SK-N-SH treated with all-trans-retinoic acid at 6 μM for 48 hours (cell line): ENCODE measurements around the gene DCLK2.

Experiments used
- ATAC-seq: fragments of 200-7000 bp; cut with Tn5 transposase; 3 replicates; pipeline ENCODE4 v1.9.1; 2020; ENCODE audit warnings: mild to moderate bottlenecking, moderate library complexity
- ARNTL ChIP-seq: fragments of 450-650 bp; formaldehyde crosslinking; IDR thresholded peaks from 2 replicates; pipeline ENCODE4 v1.5.0; 2020; ENCODE audit warnings: low read depth, mild to moderate bottlenecking, moderate library complexity, borderline replicate concordance
- BACH2 ChIP-seq: fragments of 250-450 bp; sonication (Bioruptor Pico); IDR thresholded peaks from 2 replicates; pipeline ENCODE4 v1.9.0; 2021; ENCODE audit warnings: mild to moderate bottlenecking, borderline replicate concordance
- CSDC2 ChIP-seq: fragments of 250-450 bp; sonication (Bioruptor Pico); IDR thresholded peaks from 2 replicates; pipeline ENCODE4 v1.5.0; 2020; ENCODE audit warnings: mild to moderate bottlenecking, moderate library complexity
- ESRRG ChIP-seq: fragments of 250-450 bp; sonication (Bioruptor Pico); IDR thresholded peaks from 2 replicates; pipeline ENCODE4 v1.6.1; 2021; ENCODE audit warnings: mild to moderate bottlenecking
- GLIS3 ChIP-seq: fragments of 250-450 bp; sonication (Bioruptor Pico); IDR thresholded peaks from 2 replicates; pipeline ENCODE4 v1.5.0; 2020; ENCODE audit warnings: mild to moderate bottlenecking, moderate library complexity
- ISL1 ChIP-seq: fragments of 250-450 bp; sonication (Bioruptor Pico); IDR thresholded peaks from 2 replicates; pipeline ENCODE4 v2.1.2; 2022; ENCODE audit warnings: mild to moderate bottlenecking, moderate library complexity
- OSR1 ChIP-seq: fragments of 250-450 bp; sonication (Bioruptor Pico); IDR thresholded peaks from 2 replicates; pipeline ENCODE4 v1.8.0; 2022; ENCODE audit warnings: moderate library complexity, mild to moderate bottlenecking, inconsistent platforms
- RARB ChIP-seq: fragments of 250-450 bp; sonication (Bioruptor Pico); IDR thresholded peaks from 2 replicates; pipeline ENCODE4 v1.8.0; 2021; ENCODE audit warnings: mild to moderate bottlenecking, moderate library complexity
- TCF4 ChIP-seq: fragments of 250-450 bp; sonication (Bioruptor Pico); IDR thresholded peaks from 2 replicates; pipeline ENCODE4 v1.8.0; 2021; ENCODE audit warnings: mild to moderate bottlenecking, moderate library complexity, borderline replicate concordance
- ZC3H10 ChIP-seq: fragments of 250-450 bp; sonication (Bioruptor Pico); IDR thresholded peaks from 2 replicates; pipeline ENCODE4 v1.5.1; 2021; ENCODE audit warnings: mild to moderate bottlenecking, moderate library complexity
- ZFP3 ChIP-seq: fragments of 250-450 bp; sonication (Bioruptor Pico); IDR thresholded peaks from 2 replicates; pipeline ENCODE4 v1.5.0; 2020; ENCODE audit warnings: mild to moderate bottlenecking, moderate library complexity
- ZFP30 ChIP-seq: fragments of 450-650 bp; formaldehyde crosslinking; IDR thresholded peaks from 2 replicates; pipeline ENCODE4 v1.5.0; 2022; ENCODE audit warnings: mild to moderate bottlenecking, moderate library complexity
- ZNF565 ChIP-seq: fragments of 450-650 bp; formaldehyde crosslinking; conservative IDR thresholded peaks from 2 replicates; pipeline ENCODE4 v1.5.0; 2020; ENCODE audit warnings: low read depth, mild to moderate bottlenecking, moderate library complexity
- ZNF70 ChIP-seq: fragments of 450-650 bp; formaldehyde crosslinking; IDR thresholded peaks from 2 replicates; pipeline ENCODE4 v1.5.0; 2020; ENCODE audit warnings: mild to moderate bottlenecking, moderate library complexity
- ZNF8 ChIP-seq: fragments of 450-650 bp; formaldehyde crosslinking; IDR thresholded peaks from 2 replicates; pipeline ENCODE4 v1.5.0; 2020; ENCODE audit warnings: mild to moderate bottlenecking, moderate library complexity
- TF ChIP-seq, protein P1 (sequence below): fragments of 250-450 bp; sonication (Bioruptor Pico); IDR thresholded peaks from 2 replicates; pipeline ENCODE4 v1.5.1; 2021; ENCODE audit warnings: mild to moderate bottlenecking, moderate library complexity
- TF ChIP-seq, protein P2 (sequence below): fragments of 250-450 bp; sonication (Bioruptor Pico); IDR thresholded peaks from 2 replicates; pipeline ENCODE4 v1.8.0; 2020; ENCODE audit warnings: mild to moderate bottlenecking, moderate library complexity, borderline replicate concordance
- TF ChIP-seq, protein P3 (sequence below): fragments of 250-450 bp; sonication (Bioruptor Pico); IDR thresholded peaks from 2 replicates; pipeline ENCODE4 v1.5.0; 2020; ENCODE audit warnings: mild to moderate bottlenecking, moderate library complexity
- TF ChIP-seq, protein P4 (sequence below): fragments of 250-450 bp; sonication (Bioruptor Pico); IDR thresholded peaks from 2 replicates; pipeline ENCODE4 v1.5.1; 2020; ENCODE audit warnings: low read depth, mild to moderate bottlenecking, moderate library complexity

DCLK2 gene

DNA sequence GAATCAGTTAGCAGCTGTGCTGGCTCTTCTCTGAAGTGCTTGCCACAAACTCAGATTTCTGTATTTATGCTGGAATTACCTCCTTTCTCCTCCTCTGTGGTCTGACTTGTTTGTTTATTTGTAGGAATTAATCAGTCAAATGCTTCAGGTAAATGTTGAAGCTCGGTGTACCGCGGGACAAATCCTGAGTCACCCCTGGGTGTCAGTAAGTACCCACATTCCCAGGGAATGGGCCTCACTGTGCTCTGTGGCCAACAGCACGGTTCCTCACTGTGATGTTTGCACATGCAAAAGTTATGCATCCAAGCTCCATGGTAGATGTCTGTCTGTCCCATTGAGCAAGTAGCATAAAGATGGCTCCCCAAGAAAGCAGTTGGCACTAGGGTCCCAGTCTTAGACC is 169.9 kb downstream of the DCLK2 start:
- TF ChIP-seq, protein P1, sequence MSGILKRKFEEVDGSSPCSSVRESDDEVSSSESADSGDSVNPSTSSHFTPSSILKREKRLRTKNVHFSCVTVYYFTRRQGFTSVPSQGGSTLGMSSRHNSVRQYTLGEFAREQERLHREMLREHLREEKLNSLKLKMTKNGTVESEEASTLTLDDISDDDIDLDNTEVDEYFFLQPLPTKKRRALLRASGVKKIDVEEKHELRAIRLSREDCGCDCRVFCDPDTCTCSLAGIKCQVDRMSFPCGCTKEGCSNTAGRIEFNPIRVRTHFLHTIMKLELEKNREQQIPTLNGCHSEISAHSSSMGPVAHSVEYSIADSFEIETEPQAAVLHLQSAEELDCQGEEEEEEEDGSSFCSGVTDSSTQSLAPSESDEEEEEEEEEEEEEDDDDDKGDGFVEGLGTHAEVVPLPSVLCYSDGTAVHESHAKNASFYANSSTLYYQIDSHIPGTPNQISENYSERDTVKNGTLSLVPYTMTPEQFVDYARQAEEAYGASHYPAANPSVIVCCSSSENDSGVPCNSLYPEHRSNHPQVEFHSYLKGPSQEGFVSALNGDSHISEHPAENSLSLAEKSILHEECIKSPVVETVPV (CRISPR knock-in tag): no peak
- no peak for TF ChIP-seq ISL1 (CRISPR knock-in tag)
- TF ChIP-seq ZFP30 (CRISPR knock-in tag): no peak
- no peak for TF ChIP-seq BACH2 (CRISPR knock-in tag)
- TF ChIP-seq RARB (CRISPR knock-in tag): no peak
- no peak for TF ChIP-seq ZFP3
- ATAC-seq: no peak

DNA sequence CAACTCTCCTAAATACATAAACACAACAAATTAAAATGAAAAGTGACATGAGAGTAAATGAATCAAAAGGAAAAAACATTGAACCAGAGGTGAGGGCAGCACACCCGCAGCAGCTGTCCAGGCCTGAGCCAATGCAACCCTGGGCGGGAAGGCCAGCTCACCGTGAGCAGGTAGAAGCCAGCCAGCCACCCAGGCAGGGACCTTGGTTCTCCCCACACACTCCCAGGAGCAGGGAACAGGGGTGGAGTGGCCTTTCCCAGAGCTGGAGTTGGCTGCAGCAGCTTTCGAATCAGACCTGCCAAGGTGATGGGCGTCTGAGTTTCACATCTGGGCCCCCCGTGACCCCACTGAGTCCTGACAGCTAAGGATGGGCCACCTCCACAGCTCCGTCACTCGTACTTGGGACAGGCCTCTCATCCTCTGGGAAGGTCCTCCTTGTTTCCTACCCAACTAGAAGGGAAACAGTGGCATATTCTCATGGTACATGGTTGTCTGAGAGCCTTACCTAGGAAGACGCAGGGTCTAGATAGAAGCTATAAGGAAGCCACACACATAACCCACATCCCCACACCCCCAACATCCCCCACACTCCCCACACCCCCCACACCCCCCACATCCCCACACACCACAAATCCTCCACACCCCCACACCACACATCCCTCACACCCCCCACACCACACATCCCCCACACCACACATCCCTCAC is 172.2 kb downstream of the DCLK2 start:
- ATAC-seq: peak; percentile 30
- TF ChIP-seq ARNTL (CRISPR knock-in tag): no peak
- no peak for TF ChIP-seq ZNF565
- TF ChIP-seq CSDC2: no peak
- no peak for TF ChIP-seq ESRRG (CRISPR knock-in tag)

DNA sequence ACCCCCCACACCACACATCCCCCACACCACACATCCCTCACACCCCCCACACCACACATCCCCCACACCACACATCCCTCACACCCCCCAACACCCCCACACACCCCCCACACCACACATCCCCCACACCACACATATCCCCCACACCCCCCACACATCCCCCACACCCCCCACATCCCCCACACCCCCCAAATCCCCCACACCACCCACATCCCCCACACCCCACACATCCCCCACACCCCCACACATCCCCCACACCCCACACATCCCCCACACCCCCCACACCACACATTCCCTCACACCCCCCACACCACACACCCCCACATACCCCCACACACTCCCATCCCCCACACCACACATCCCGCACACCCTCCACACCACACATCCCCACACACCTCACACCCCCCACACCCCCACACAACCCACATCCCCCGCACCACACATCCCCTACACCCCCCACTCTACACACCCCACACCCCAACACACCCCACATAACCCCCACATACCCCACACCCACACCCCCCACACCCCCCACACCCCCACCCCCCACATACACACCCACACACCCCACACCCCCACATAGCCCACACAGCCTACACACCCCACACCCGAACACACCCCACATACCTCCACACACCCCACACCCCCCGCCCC is 172.9 kb downstream of the DCLK2 start:
- TF ChIP-seq, protein P1 (CRISPR knock-in tag): no peak
- no peak for TF ChIP-seq ZNF565
- no peak for TF ChIP-seq ZFP3
- TF ChIP-seq, protein P2, sequence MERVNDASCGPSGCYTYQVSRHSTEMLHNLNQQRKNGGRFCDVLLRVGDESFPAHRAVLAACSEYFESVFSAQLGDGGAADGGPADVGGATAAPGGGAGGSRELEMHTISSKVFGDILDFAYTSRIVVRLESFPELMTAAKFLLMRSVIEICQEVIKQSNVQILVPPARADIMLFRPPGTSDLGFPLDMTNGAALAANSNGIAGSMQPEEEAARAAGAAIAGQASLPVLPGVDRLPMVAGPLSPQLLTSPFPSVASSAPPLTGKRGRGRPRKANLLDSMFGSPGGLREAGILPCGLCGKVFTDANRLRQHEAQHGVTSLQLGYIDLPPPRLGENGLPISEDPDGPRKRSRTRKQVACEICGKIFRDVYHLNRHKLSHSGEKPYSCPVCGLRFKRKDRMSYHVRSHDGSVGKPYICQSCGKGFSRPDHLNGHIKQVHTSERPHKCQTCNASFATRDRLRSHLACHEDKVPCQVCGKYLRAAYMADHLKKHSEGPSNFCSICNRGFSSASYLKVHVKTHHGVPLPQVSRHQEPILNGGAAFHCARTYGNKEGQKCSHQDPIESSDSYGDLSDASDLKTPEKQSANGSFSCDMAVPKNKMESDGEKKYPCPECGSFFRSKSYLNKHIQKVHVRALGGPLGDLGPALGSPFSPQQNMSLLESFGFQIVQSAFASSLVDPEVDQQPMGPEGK (CRISPR knock-in tag): no peak
- no peak for TF ChIP-seq TCF4 (CRISPR knock-in tag)
- no peak for TF ChIP-seq BACH2 (CRISPR knock-in tag)
- TF ChIP-seq OSR1 (CRISPR knock-in tag): no peak
- ATAC-seq: no peak

DNA sequence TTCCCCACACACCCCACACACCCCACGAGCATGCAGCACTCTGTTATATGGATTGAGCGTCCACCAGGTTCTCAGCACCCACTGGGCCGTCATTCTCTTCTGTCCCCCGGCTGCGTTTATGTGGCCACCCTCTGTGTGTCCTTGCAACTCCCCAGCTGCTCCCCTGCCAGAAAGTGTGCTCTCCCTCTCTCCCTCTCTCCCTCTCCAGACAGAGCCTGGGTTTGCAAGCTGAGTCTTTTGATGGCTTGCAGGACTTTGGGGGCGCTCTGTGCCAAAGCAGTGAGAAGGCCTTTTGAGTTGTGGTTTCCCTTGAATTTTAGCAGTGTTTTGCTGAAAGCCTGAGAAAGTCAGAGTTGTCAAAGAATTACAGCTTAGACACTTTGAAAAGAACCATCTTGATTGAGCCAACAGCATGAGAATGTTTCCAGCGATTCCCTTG is 173.5 kb downstream of the DCLK2 start:
- TF ChIP-seq, protein P3, sequence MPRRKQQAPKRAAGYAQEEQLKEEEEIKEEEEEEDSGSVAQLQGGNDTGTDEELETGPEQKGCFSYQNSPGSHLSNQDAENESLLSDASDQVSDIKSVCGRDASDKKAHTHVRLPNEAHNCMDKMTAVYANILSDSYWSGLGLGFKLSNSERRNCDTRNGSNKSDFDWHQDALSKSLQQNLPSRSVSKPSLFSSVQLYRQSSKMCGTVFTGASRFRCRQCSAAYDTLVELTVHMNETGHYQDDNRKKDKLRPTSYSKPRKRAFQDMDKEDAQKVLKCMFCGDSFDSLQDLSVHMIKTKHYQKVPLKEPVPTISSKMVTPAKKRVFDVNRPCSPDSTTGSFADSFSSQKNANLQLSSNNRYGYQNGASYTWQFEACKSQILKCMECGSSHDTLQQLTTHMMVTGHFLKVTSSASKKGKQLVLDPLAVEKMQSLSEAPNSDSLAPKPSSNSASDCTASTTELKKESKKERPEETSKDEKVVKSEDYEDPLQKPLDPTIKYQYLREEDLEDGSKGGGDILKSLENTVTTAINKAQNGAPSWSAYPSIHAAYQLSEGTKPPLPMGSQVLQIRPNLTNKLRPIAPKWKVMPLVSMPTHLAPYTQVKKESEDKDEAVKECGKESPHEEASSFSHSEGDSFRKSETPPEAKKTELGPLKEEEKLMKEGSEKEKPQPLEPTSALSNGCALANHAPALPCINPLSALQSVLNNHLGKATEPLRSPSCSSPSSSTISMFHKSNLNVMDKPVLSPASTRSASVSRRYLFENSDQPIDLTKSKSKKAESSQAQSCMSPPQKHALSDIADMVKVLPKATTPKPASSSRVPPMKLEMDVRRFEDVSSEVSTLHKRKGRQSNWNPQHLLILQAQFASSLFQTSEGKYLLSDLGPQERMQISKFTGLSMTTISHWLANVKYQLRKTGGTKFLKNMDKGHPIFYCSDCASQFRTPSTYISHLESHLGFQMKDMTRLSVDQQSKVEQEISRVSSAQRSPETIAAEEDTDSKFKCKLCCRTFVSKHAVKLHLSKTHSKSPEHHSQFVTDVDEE (CRISPR knock-in tag): no peak
- TF ChIP-seq GLIS3 (CRISPR knock-in tag): no peak
- TF ChIP-seq, protein P4, sequence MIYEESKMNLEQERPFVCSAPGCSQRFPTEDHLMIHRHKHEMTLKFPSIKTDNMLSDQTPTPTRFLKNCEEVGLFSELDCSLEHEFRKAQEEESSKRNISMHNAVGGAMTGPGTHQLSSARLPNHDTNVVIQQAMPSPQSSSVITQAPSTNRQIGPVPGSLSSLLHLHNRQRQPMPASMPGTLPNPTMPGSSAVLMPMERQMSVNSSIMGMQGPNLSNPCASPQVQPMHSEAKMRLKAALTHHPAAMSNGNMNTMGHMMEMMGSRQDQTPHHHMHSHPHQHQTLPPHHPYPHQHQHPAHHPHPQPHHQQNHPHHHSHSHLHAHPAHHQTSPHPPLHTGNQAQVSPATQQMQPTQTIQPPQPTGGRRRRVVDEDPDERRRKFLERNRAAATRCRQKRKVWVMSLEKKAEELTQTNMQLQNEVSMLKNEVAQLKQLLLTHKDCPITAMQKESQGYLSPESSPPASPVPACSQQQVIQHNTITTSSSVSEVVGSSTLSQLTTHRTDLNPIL: no peak
- no peak for TF ChIP-seq ZNF70 (CRISPR knock-in tag)
- TF ChIP-seq ZFP30 (CRISPR knock-in tag): no peak
- no peak for TF ChIP-seq ZC3H10 (CRISPR knock-in tag)
- no peak for TF ChIP-seq OSR1 (CRISPR knock-in tag)
- TF ChIP-seq, protein P2 (CRISPR knock-in tag): no peak
- TF ChIP-seq ISL1 (CRISPR knock-in tag): no peak
- TF ChIP-seq ESRRG (CRISPR knock-in tag): no peak
- TF ChIP-seq ZNF8 (CRISPR knock-in tag): no peak
- no peak for TF ChIP-seq RARB (CRISPR knock-in tag)
- ATAC-seq: no peak
